Measurements from ENCODE around the gene CDIPT. TPM values are rescaled to one million over a fixed set of nuclear protein-coding genes. Genes with fewer than 3 reads are reported as not detected.

Gene CDIPT
- total and polyA plus RNA-seq, 10 of the 15 experiments (the other 5 are each of a cell fraction or from before 2014, with no cell fraction given) = 0.87 to 36.4 (median 27.1) TPM

DNA sequence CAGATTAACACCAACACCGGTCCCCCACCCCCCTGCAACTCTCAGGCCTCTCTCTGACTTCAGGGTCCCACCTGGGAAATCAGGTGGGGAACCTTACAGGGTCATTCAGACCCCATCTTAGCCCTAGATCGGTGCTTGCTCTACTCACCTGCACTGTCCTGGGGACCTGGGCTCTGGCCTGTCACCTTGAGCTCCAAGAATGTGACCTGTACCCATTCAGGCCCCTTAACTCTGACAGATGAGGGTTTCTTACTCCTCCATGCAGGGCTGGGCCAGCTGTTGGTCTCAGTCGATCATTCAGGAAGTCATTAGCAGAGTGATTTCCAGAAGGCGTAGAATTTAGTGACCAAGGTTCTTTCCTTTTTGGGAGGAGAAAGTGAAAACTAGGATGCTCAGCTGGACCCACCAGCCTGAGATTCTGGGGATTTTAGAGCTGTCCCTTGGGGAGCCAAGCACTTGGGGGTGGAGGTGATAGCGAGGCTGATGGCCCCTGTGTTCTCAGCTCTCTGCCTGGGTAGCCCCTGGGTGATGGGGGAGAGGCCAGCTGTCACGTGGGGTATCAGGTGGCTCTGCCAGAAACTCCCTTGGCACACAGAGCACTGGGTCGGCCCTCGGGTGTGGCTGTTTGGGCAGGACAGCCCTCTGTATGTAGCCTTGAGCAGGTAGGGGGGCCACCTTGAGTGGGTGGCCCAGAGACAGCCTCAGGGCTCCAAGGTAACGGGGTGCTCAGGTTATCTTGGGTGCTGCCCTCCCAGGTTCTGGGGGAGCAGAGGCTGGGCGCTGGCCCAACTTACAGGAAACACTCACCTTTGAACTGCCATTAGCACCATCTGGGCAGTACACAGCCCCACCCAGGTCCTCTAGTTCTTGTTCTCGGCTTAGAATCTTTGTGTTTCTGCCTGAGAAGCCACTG, 42.0 kb downstream of the CDIPT start (continued):
- no peak for TF ChIP-seq TBL1XR1 (IDR thresholded peaks at IDR 0.05; ENCODE audit: low read depth, low read length)
- TF ChIP-seq PAX5 (IDR thresholded peaks at IDR 0.05; ENCODE audit: borderline replicate concordance, low read depth, low read length) = 0 out of 2 replicates have a peak, but pooled peaks have one; percentile 8
- no peak for TF ChIP-seq CHD1 (IDR thresholded peaks at IDR 0.05; ENCODE audit: low read depth, low read length)
- TF ChIP-seq ZNF24 (IDR thresholded peaks at IDR 0.05) = no peak
- TF ChIP-seq, protein P1, sequence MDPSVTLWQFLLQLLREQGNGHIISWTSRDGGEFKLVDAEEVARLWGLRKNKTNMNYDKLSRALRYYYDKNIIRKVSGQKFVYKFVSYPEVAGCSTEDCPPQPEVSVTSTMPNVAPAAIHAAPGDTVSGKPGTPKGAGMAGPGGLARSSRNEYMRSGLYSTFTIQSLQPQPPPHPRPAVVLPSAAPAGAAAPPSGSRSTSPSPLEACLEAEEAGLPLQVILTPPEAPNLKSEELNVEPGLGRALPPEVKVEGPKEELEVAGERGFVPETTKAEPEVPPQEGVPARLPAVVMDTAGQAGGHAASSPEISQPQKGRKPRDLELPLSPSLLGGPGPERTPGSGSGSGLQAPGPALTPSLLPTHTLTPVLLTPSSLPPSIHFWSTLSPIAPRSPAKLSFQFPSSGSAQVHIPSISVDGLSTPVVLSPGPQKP (IDR thresholded peaks at IDR 0.05; ENCODE audit: low read depth, low read length) = no peak
- TF ChIP-seq ASH2L (IDR thresholded peaks at IDR 0.05; ENCODE audit: borderline replicate concordance, low read depth) = no peak
- TF ChIP-seq ZNF217 (IDR thresholded peaks at IDR 0.05) = no peak
- TF ChIP-seq, protein P2, sequence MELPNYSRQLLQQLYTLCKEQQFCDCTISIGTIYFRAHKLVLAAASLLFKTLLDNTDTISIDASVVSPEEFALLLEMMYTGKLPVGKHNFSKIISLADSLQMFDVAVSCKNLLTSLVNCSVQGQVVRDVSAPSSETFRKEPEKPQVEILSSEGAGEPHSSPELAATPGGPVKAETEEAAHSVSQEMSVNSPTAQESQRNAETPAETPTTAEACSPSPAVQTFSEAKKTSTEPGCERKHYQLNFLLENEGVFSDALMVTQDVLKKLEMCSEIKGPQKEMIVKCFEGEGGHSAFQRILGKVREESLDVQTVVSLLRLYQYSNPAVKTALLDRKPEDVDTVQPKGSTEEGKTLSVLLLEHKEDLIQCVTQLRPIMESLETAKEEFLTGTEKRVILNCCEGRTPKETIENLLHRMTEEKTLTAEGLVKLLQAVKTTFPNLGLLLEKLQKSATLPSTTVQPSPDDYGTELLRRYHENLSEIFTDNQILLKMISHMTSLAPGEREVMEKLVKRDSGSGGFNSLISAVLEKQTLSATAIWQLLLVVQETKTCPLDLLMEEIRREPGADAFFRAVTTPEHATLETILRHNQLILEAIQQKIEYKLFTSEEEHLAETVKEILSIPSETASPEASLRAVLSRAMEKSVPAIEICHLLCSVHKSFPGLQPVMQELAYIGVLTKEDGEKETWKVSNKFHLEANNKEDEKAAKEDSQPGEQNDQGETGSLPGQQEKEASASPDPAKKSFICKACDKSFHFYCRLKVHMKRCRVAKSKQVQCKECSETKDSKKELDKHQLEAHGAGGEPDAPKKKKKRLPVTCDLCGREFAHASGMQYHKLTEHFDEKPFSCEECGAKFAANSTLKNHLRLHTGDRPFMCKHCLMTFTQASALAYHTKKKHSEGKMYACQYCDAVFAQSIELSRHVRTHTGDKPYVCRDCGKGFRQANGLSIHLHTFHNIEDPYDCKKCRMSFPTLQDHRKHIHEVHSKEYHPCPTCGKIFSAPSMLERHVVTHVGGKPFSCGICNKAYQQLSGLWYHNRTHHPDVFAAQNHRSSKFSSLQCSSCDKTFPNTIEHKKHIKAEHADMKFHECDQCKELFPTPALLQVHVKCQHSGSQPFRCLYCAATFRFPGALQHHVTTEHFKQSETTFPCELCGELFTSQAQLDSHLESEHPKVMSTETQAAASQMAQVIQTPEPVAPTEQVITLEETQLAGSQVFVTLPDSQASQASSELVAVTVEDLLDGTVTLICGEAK (IDR thresholded peaks at IDR 0.05; ENCODE audit: borderline replicate concordance) = no peak
- TF ChIP-seq KAT2A (conservative IDR thresholded peaks at IDR 0.05; ENCODE audit: control insufficient read depth, low read depth, low read length) = no peak
- TF ChIP-seq HCFC1 (IDR thresholded peaks at IDR 0.05; ENCODE audit: low read length) = no peak
- TF ChIP-seq STAT3 (IDR thresholded peaks at IDR 0.05; ENCODE audit: low read depth, low read length) = no peak
- no peak for TF ChIP-seq MYB (IDR thresholded peaks at IDR 0.05; ENCODE audit: borderline replicate concordance, low read depth, low read length)
- TF ChIP-seq POLR2AphosphoS2 (IDR thresholded peaks at IDR 0.05; ENCODE audit: low read depth, low read length) = peak; percentile 46; the same call in 1 of the 2 replicates
- no peak for TF ChIP-seq NBN (IDR thresholded peaks at IDR 0.05)
- no peak for TF ChIP-seq ZBED1 (IDR thresholded peaks at IDR 0.05; ENCODE audit: borderline replicate concordance)
- no peak for TF ChIP-seq HDAC2 (IDR thresholded peaks at IDR 0.05)
- TF ChIP-seq BCL11A (IDR thresholded peaks at IDR 0.05; ENCODE audit: low read depth, low read length) = no peak
- TF ChIP-seq, protein P3, sequence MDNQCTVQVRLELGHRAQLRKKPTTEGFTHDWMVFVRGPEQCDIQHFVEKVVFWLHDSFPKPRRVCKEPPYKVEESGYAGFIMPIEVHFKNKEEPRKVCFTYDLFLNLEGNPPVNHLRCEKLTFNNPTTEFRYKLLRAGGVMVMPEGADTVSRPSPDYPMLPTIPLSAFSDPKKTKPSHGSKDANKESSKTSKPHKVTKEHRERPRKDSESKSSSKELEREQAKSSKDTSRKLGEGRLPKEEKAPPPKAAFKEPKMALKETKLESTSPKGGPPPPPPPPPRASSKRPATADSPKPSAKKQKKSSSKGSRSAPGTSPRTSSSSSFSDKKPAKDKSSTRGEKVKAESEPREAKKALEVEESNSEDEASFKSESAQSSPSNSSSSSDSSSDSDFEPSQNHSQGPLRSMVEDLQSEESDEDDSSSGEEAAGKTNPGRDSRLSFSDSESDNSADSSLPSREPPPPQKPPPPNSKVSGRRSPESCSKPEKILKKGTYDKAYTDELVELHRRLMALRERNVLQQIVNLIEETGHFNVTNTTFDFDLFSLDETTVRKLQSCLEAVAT (IDR thresholded peaks at IDR 0.05) = no peak
- TF ChIP-seq, protein P4, sequence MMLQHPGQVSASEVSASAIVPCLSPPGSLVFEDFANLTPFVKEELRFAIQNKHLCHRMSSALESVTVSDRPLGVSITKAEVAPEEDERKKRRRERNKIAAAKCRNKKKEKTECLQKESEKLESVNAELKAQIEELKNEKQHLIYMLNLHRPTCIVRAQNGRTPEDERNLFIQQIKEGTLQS (IDR thresholded peaks at IDR 0.05; ENCODE audit: borderline replicate concordance, extremely low read depth, low read depth, low read length) = peak; percentile 81; the same call in 1 of the 2 replicates
- TF ChIP-seq CREM (IDR thresholded peaks at IDR 0.05; ENCODE audit: low read depth) = no peak
- no peak for TF ChIP-seq EP300 (IDR thresholded peaks at IDR 0.05; ENCODE audit: borderline replicate concordance in 1 of 2, control insufficient read depth in 1 of 2, low read depth in 2 of 2, low read length in 2 of 2)
- no peak for TF ChIP-seq PAX8 (IDR thresholded peaks at IDR 0.05)
- TF ChIP-seq POU2F2 (IDR thresholded peaks at IDR 0.05; ENCODE audit: borderline replicate concordance, low read depth, low read length) = 0 out of 3 replicates have a peak, but pooled peaks have one; percentile 18
